ENCODE data around the gene VASH2.

DNA sequence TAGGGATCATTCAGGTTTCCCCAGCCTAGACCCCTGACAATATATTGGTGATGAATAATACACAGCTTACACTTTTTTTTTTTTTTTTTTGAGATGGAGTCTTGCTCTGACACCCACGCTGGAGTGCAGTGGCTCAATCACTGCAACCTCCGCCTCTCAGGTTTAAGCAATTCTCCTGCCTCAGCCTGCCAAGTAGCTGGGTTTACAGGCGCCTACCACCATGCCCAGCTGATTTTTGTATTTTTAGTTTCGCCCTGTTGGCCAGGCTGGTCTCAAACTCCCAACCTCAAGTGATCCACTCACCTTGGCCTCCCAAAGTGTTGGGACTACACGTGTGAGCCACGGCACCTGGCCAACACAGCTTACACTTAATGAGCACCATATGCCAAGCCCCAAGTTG lies 7.2 kb downstream of the VASH2 start:
- TF ChIP-seq, protein P1, sequence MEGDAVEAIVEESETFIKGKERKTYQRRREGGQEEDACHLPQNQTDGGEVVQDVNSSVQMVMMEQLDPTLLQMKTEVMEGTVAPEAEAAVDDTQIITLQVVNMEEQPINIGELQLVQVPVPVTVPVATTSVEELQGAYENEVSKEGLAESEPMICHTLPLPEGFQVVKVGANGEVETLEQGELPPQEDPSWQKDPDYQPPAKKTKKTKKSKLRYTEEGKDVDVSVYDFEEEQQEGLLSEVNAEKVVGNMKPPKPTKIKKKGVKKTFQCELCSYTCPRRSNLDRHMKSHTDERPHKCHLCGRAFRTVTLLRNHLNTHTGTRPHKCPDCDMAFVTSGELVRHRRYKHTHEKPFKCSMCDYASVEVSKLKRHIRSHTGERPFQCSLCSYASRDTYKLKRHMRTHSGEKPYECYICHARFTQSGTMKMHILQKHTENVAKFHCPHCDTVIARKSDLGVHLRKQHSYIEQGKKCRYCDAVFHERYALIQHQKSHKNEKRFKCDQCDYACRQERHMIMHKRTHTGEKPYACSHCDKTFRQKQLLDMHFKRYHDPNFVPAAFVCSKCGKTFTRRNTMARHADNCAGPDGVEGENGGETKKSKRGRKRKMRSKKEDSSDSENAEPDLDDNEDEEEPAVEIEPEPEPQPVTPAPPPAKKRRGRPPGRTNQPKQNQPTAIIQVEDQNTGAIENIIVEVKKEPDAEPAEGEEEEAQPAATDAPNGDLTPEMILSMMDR (IDR thresholded peaks at IDR 0.05), result no peak
- TF ChIP-seq POLR2A (IDR thresholded peaks at IDR 0.05), result no peak

Measured in adrenal gland (tissue), 5 donors.